Glutamatergic neuron (in vitro differentiated cells): ENCODE results near the gene SMO. TPM values are rescaled to one million over a fixed set of nuclear protein-coding genes. Genes with fewer than 3 reads are reported as not detected.

Experiments used
- DNase-seq: peaks from one replicate; pipeline ENCODE4 v3.0.0; 2022
- H3K27ac Mint-ChIP-seq: one replicate; pipeline ENCODE4 v1.8.0; 2020; ENCODE audit warnings: mild to moderate bottlenecking, mixed read lengths, inconsistent platforms; ENCODE audit not compliant: unreplicated experiment
- H3K27me3 Mint-ChIP-seq: one replicate; pipeline ENCODE4 v1.8.0; 2020; ENCODE audit warnings: mild to moderate bottlenecking, moderate library complexity, mixed read lengths, inconsistent platforms; ENCODE audit not compliant: unreplicated experiment
- H3K36me3 Mint-ChIP-seq: one replicate; pipeline ENCODE4 v1.8.0; 2020; ENCODE audit warnings: mild to moderate bottlenecking, mixed read lengths, inconsistent platforms; ENCODE audit not compliant: unreplicated experiment
- H3K4me1 Mint-ChIP-seq: one replicate; pipeline ENCODE4 v1.8.0; 2020; ENCODE audit warnings: mild to moderate bottlenecking, low read depth, mixed read lengths, inconsistent platforms; ENCODE audit not compliant: unreplicated experiment
- H3K4me3 Mint-ChIP-seq: one replicate; pipeline ENCODE4 v1.8.0; 2020; ENCODE audit warnings: mild to moderate bottlenecking, mixed read lengths, inconsistent platforms; ENCODE audit not compliant: unreplicated experiment
- H3K9me3 Mint-ChIP-seq: one replicate; pipeline ENCODE4 v1.8.0; 2020; ENCODE audit warnings: mild to moderate bottlenecking, moderate library complexity, mixed read lengths, inconsistent platforms; ENCODE audit not compliant: unreplicated experiment
- CTCF ChIP-seq: fragments of 200-600 bp; sonication (generic); IDR thresholded peaks from one replicate; pipeline ENCODE4 v1.5.0; 2021; ENCODE audit not compliant: partially characterized antibody, unreplicated experiment
- total RNA-seq: library from RNA; stranded (reverse); fragmentation: NEBNext Ultra II Directional; extraction: Animal tissue kit (Norgen Biotek cat#: 25700); gene quantifications from one replicate; pipeline ENCODE4 v1.2.1, GENCODE V29; 2021; ENCODE audit not compliant: unreplicated experiment

Gene SMO
- total RNA-seq, 1 donor from 2014 or later: 5.9 TPM

- Mint-ChIP-seq H3K4me3 (no peak overlapping the region), H3K36me3 (no peaks in the 10 kb centered on the region), H3K4me1 (peaks cover 10% of the 10 kb centered on the region), H3K27ac (no peak overlapping the region), H3K9me3 (no peaks in the 10 kb centered on the region), H3K27me3 (peaks cover 4% of the 10 kb centered on the region)
- no peak for DNase-seq
- TF ChIP-seq CTCF: peak; percentile 92
These were observed 24.4 kb upstream of the SMO start for GRCh38 chr7:129163875-129164544.

GRCh38 chr7:129166745-129167144 is 21.7 kb upstream of the SMO start:
- no peaks in the 10 kb centered on the region for H3K9me3 Mint-ChIP-seq
- DNase-seq: no peak
- peaks cover 6% of the 10 kb centered on the region for H3K4me1 Mint-ChIP-seq
- no peak overlapping the region for H3K27ac Mint-ChIP-seq
- H3K36me3 Mint-ChIP-seq: no peaks in the 10 kb centered on the region
- H3K27me3 Mint-ChIP-seq: peaks cover 7% of the 10 kb centered on the region
- no peak for TF ChIP-seq CTCF
- no peak overlapping the region for H3K4me3 Mint-ChIP-seq

- H3K27ac Mint-ChIP-seq: no peak overlapping the region
- H3K36me3 Mint-ChIP-seq: no peaks in the 10 kb centered on the region
- no peaks in the 10 kb centered on the region for H3K9me3 Mint-ChIP-seq
- peak overlapping the region; percentile 57 for H3K4me3 Mint-ChIP-seq
- TF ChIP-seq CTCF: no peak
- DNase-seq: no peak
- peaks cover 6% of the 10 kb centered on the region for H3K4me1 Mint-ChIP-seq
- H3K27me3 Mint-ChIP-seq: peaks cover 9% of the 10 kb centered on the region
These were observed 20.6 kb upstream of the SMO start for GRCh38 chr7:129167817-129168216.

- Mint-ChIP-seq H3K4me1 (peaks cover 6% of the 10 kb centered on the region), H3K27ac (no peak overlapping the region), H3K36me3 (no peaks in the 10 kb centered on the region), H3K4me3 (peak overlapping the region; percentile 68), H3K9me3 (no peaks in the 10 kb centered on the region), H3K27me3 (peaks cover 9% of the 10 kb centered on the region)
- no peak for DNase-seq
- TF ChIP-seq CTCF: no peak
These were observed 20.0 kb upstream of the SMO start for GRCh38 chr7:129168231-129169021.

GRCh38 chr7:129169171-129169671 is 19.2 kb upstream of the SMO start:
- no peak overlapping the region for H3K27ac Mint-ChIP-seq
- H3K36me3 Mint-ChIP-seq: no peaks in the 10 kb centered on the region
- peaks cover 9% of the 10 kb centered on the region for H3K27me3 Mint-ChIP-seq
- peak; percentile 67 for DNase-seq
- H3K9me3 Mint-ChIP-seq: peaks cover 2% of the 10 kb centered on the region
- TF ChIP-seq CTCF: no peak
- peaks cover 6% of the 10 kb centered on the region for H3K4me1 Mint-ChIP-seq
- H3K4me3 Mint-ChIP-seq: peak overlapping the region; percentile 74
